ENCODE data around the gene IFT25.
"Not testable (repeated sequence)": the region's sequence is repeated elsewhere in the genome, so short reads cannot be mapped to it uniquely, and the experiment has no call there.

Gene IFT25

GRCh38 chr1:53896635-53897229 lies 48.8 kb downstream of the IFT25 start:
- no peak overlapping the region for H3K4me3 Mint-ChIP-seq
- H3K36me3 Mint-ChIP-seq (ENCODE audit: insufficient read depth): no peaks in the 10 kb centered on the region
- H3K4me1 Mint-ChIP-seq (ENCODE audit: low read depth in 2 of 2): no peaks in the 10 kb centered on the region
- DNase-seq: no peak
- no peaks in the 10 kb centered on the region for H3K9me3 Mint-ChIP-seq
- no peak overlapping the region for H3K27ac Mint-ChIP-seq
- H3K27me3 Mint-ChIP-seq: peaks cover 0 to 7% of the 10 kb centered on the region in 2 donors
- ATAC-seq (replicated peaks): no peak

GRCh38 chr1:53895421-53895820 lies 50.1 kb downstream of the IFT25 start:
- H3K36me3 Mint-ChIP-seq (ENCODE audit: insufficient read depth): no peaks in the 10 kb centered on the region
- no peak overlapping the region for H3K27ac Mint-ChIP-seq
- H3K4me1 Mint-ChIP-seq (ENCODE audit: low read depth in 2 of 2): peaks cover 3 to 4% of the 10 kb centered on the region in 2 donors

GRCh38 chr1:53894644-53895043 lies 50.9 kb downstream of the IFT25 start:
- no peak for DNase-seq
- no peaks in the 10 kb centered on the region for H3K9me3 Mint-ChIP-seq

More at GRCh38 chr1:53895421-53895820, 50.1 kb downstream of the IFT25 start:
- no peak for DNase-seq
- Mint-ChIP-seq H3K27me3 (peaks cover 0 to 7% of the 10 kb centered on the region in 2 donors), H3K4me3 (no peak overlapping the region), H3K9me3 (no peaks in the 10 kb centered on the region)
- no peak for ATAC-seq (replicated peaks)

GRCh38 chr1:53893999-53894636 lies 51.4 kb downstream of the IFT25 start, which contains the start of gene DIO1:
Gene DIO1 (plus strand): TSS chr1:53894187. CDS start chr1:53894211, 24 bp downstream.
- ATAC-seq (replicated peaks): no peak
- H3K27ac Mint-ChIP-seq: peak within 1 kb of the TSS in 1 of 2 donors; percentile 3

More at GRCh38 chr1:53894644-53895043, 50.9 kb downstream of the IFT25 start:
- Mint-ChIP-seq H3K27ac (peak overlapping the region in 1 of 2 donors; percentile 3), H3K4me3 (no peak overlapping the region), H3K27me3 (peaks cover 0 to 7% of the 10 kb centered on the region in 2 donors), H3K36me3 (ENCODE audit: insufficient read depth) (no peaks in the 10 kb centered on the region), H3K4me1 (ENCODE audit: low read depth in 2 of 2) (peaks cover 5 to 7% of the 10 kb centered on the region in 2 donors)
- no peak for ATAC-seq (replicated peaks)

GRCh38 chr1:53892911-53893310 lies 52.6 kb downstream of the IFT25 start:
- no peak for ATAC-seq (replicated peaks)
- H3K9me3 Mint-ChIP-seq: no peaks in the 10 kb centered on the region
- H3K4me3 Mint-ChIP-seq: no peak overlapping the region
- DNase-seq: no peak
- H3K4me1 Mint-ChIP-seq (ENCODE audit: low read depth in 2 of 2): peaks cover 15 to 18% of the 10 kb centered on the region in 2 donors
- H3K27me3 Mint-ChIP-seq: peaks cover 0 to 7% of the 10 kb centered on the region in 2 donors
- no peak overlapping the region for H3K27ac Mint-ChIP-seq
- H3K36me3 Mint-ChIP-seq (ENCODE audit: insufficient read depth): peaks cover 4% of the 10 kb centered on the region

More at GRCh38 chr1:53893999-53894636, 51.4 kb downstream of the IFT25 start, which contains the start of gene DIO1:
- no peak for DNase-seq
- peaks cover 3% of the 10 kb centered on the region for H3K36me3 Mint-ChIP-seq (ENCODE audit: insufficient read depth)
- no peaks in the 10 kb centered on the region for H3K9me3 Mint-ChIP-seq
- H3K4me1 Mint-ChIP-seq (ENCODE audit: low read depth in 2 of 2): peaks cover 8 to 10% of the 10 kb centered on the region in 2 donors
- no peak within 1 kb of the TSS for H3K4me3 Mint-ChIP-seq
- H3K27me3 Mint-ChIP-seq: peaks cover 0 to 7% of the 10 kb centered on the region in 2 donors

GRCh38 chr1:53891678-53892077 lies 53.8 kb downstream of the IFT25 start:
- Mint-ChIP-seq H3K4me1 (ENCODE audit: low read depth in 2 of 2) (peaks cover 21 to 22% of the 10 kb centered on the region in 2 donors), H3K36me3 (ENCODE audit: insufficient read depth) (peaks cover 4% of the 10 kb centered on the region), H3K27me3 (peaks cover 0 to 7% of the 10 kb centered on the region in 2 donors), H3K27ac (no peak overlapping the region), H3K9me3 (no peaks in the 10 kb centered on the region), H3K4me3 (no peak overlapping the region)
- no peak for ATAC-seq (replicated peaks)
- no peak for DNase-seq

GRCh38 chr1:53891018-53891417 lies 54.5 kb downstream of the IFT25 start:
- Mint-ChIP-seq H3K4me3 (peak overlapping the region in 1 of 2 donors; percentile 95), H3K27ac (no peak overlapping the region), H3K9me3 (no peaks in the 10 kb centered on the region), H3K36me3 (ENCODE audit: insufficient read depth) (peaks cover 4% of the 10 kb centered on the region), H3K27me3 (peaks cover 0 to 7% of the 10 kb centered on the region in 2 donors), H3K4me1 (ENCODE audit: low read depth in 2 of 2) (peaks cover 22 to 23% of the 10 kb centered on the region in 2 donors)
- DNase-seq (no peak), ATAC-seq (replicated peaks) (no peak)

- H3K36me3 Mint-ChIP-seq (ENCODE audit: insufficient read depth): peaks cover 4% of the 10 kb centered on the region
- H3K4me1 Mint-ChIP-seq (ENCODE audit: low read depth in 2 of 2): peaks cover 22 to 25% of the 10 kb centered on the region in 2 donors
- DNase-seq (no peak), ATAC-seq (replicated peaks) (no peak)
- peak overlapping the region; percentile 87 to 96 for H3K27ac Mint-ChIP-seq
- peak overlapping the region; percentile 95 to 100 for H3K4me3 Mint-ChIP-seq
- H3K9me3 Mint-ChIP-seq: no peaks in the 10 kb centered on the region
- peaks cover 0 to 2% of the 10 kb centered on the region in 2 donors for H3K27me3 Mint-ChIP-seq
Observed at GRCh38 chr1:53890522-53890941, 55.0 kb downstream of the IFT25 start.

- H3K4me1 Mint-ChIP-seq (ENCODE audit: low read depth in 2 of 2): peaks cover 29 to 30% of the 10 kb centered on the region in 2 donors
- peaks cover 4% of the 10 kb centered on the region for H3K36me3 Mint-ChIP-seq (ENCODE audit: insufficient read depth)
- H3K9me3 Mint-ChIP-seq: no peaks in the 10 kb centered on the region
- peak; percentile 75 to 78 (median 76) for DNase-seq
- H3K4me3 Mint-ChIP-seq: peak within 1 kb of the TSS; percentile 95 to 100
- peak within 1 kb of the TSS; percentile 87 to 96 for H3K27ac Mint-ChIP-seq
- no peaks in the 10 kb centered on the region for H3K27me3 Mint-ChIP-seq
- peak; percentile 97 for ATAC-seq (replicated peaks)
Observed at GRCh38 chr1:53889304-53890298, 55.9 kb downstream of the IFT25 start, which contains the start of gene YIPF1. Gene YIPF1 (minus strand): TSS chr1:53889797. CDS start chr1:53888937, 860 bp downstream.

- no peak for ATAC-seq (replicated peaks)
- no peaks in the 10 kb centered on the region for H3K9me3 Mint-ChIP-seq
- H3K4me1 Mint-ChIP-seq (ENCODE audit: low read depth in 2 of 2): peaks cover 29 to 30% of the 10 kb centered on the region in 2 donors
- DNase-seq: no peak
- peak overlapping the region; percentile 95 to 100 for H3K4me3 Mint-ChIP-seq
- H3K27ac Mint-ChIP-seq: peak overlapping the region in 1 of 2 donors; percentile 87
- peaks cover 4% of the 10 kb centered on the region for H3K36me3 Mint-ChIP-seq (ENCODE audit: insufficient read depth)
- H3K27me3 Mint-ChIP-seq: no peaks in the 10 kb centered on the region
Observed at GRCh38 chr1:53888681-53889080, 56.8 kb downstream of the IFT25 start.

GRCh38 chr1:53883600-53883999 lies 61.9 kb downstream of the IFT25 start:
- Mint-ChIP-seq H3K27ac (peak overlapping the region in 1 of 2 donors; percentile 44), H3K4me1 (ENCODE audit: low read depth in 2 of 2) (peaks cover 16 to 25% of the 10 kb centered on the region in 2 donors), H3K36me3 (ENCODE audit: insufficient read depth) (peaks cover 22% of the 10 kb centered on the region)
- not testable (repeated sequence) for DNase-seq; H3K4me3 Mint-ChIP-seq; ATAC-seq (replicated peaks); H3K27me3 Mint-ChIP-seq; H3K9me3 Mint-ChIP-seq

GRCh38 chr1:53881853-53882252 lies 63.6 kb downstream of the IFT25 start:
- not testable (repeated sequence) for H3K27me3 Mint-ChIP-seq; DNase-seq; H3K27ac Mint-ChIP-seq; H3K4me3 Mint-ChIP-seq; ATAC-seq (replicated peaks); H3K9me3 Mint-ChIP-seq
- H3K36me3 Mint-ChIP-seq (ENCODE audit: insufficient read depth): peaks cover 38% of the 10 kb centered on the region
- peaks cover 7 to 15% of the 10 kb centered on the region in 2 donors for H3K4me1 Mint-ChIP-seq (ENCODE audit: low read depth in 2 of 2)

Data from effector memory CD8-positive, alpha-beta T cell (primary cell).